NCI-H2107 (cell line): ENCODE data around the gene DND1.
"Not testable (repeated sequence)": the region's sequence is repeated elsewhere in the genome, so short reads cannot be mapped to it uniquely, and the experiment has no call there.

Experiments used
- DNase-seq: peaks from one replicate; lab custom pipeline; 2025; lab: John Stamatoyannopoulos, UW

The DND1 gene

GRCh38 chr5:140673187-140673976, at the start of gene DND1:
Gene DND1 (minus strand): TSS chr5:140673576. CDS start chr5:140673542, 34 bp downstream.
- no peak for DNase-seq

- DNase-seq, result not testable (repeated sequence)
Measured at GRCh38 chr5:140721395-140721794, 48.0 kb upstream of the DND1 start.

DNA sequence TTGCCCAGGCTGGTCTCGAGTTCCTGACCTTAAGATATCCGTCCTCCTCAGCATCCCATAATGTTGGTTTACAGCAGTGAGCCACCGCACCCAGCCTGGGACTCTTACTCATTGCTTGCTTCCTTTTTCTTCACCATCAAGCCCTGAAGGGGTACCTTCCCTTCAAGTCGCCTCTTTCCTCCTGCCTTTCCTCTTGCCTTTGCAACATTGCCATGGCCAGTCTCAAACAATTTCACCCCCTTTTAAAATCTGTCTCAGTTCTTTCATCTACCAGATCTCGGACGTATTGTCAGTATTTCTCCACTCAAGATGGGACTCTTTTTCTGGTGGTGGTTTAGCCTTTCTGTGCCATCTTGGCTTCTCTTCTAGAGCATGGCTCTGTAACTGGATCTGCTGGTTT, 47.4 kb upstream of the DND1 start:
- not testable (repeated sequence) for DNase-seq

- no peak for DNase-seq
Measured at GRCh38 chr5:140718266-140718592, 44.9 kb upstream of the DND1 start.

DNA sequence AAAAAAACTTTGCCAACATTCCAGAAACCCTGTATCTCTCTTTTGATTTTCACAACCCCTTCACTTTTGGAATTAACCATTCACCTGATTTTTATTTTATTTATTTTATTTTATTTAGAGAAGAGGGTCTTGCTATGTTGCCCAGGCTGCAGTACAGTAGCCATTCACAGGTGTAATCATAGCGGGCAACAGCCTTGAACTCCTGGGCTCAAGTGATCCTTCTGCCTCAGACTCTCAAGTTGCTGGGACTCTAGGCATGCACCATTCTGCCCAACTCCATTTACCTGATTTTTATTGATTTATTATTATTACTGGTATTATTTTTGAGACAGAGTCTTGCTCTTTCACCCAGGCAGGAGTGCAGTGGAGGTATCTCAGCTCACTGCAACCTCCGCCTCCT, 42.9 kb upstream of the DND1 start:
- not testable (repeated sequence) for DNase-seq

DNA sequence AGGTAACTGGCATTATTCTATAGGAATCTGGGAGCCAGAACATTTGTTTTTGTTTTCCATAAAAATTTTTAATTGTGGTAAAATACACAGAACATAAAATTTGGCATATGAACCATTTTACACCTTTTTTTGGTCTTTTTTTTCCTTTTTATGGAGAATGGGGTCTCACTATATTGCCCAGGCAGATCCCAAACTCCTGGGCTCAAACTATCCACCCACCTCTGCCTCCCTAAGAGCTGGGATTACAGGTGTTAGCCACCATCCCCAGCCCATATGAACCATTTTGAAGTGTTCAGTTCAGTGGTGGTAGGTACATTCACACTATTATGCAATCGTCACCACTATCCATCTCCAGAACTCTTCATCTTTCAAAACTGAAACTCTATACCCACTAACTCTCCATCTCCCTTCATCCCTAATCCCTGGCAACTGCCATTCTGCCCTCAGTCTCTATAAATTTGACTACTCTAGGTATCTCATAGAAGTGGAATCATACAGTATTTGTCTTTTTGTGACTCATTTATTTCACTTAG, 40.3 kb upstream of the DND1 start:
- no peak for DNase-seq

DNA sequence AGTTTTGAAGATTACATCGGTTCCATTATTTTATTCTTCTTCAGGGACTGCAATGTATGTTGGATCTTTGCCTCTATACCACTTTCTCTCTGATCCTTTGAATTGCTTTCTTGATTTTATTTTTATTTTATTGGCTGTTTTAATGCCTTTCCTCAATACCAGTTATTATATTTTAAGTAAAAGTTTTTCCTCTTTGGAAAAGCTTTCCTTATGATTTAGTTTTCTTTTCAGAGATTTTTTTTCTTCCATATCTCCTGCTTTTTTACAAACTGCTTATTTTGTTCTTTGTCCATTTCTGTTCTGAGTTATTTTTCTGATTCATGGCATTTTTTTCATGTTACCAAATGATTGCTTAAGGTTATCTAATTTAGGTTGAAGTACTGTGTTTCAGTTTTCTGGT, 38.4 kb upstream of the DND1 start:
- no peak for DNase-seq

GRCh38 chr5:140710899-140711552, 37.6 kb upstream of the DND1 start:
- peak; percentile 69 for DNase-seq

- not testable (repeated sequence) for DNase-seq
Measured at GRCh38 chr5:140708787-140709186, 35.4 kb upstream of the DND1 start.

- no peak for DNase-seq
Measured at GRCh38 chr5:140707812-140708211, 34.4 kb upstream of the DND1 start.

DNA sequence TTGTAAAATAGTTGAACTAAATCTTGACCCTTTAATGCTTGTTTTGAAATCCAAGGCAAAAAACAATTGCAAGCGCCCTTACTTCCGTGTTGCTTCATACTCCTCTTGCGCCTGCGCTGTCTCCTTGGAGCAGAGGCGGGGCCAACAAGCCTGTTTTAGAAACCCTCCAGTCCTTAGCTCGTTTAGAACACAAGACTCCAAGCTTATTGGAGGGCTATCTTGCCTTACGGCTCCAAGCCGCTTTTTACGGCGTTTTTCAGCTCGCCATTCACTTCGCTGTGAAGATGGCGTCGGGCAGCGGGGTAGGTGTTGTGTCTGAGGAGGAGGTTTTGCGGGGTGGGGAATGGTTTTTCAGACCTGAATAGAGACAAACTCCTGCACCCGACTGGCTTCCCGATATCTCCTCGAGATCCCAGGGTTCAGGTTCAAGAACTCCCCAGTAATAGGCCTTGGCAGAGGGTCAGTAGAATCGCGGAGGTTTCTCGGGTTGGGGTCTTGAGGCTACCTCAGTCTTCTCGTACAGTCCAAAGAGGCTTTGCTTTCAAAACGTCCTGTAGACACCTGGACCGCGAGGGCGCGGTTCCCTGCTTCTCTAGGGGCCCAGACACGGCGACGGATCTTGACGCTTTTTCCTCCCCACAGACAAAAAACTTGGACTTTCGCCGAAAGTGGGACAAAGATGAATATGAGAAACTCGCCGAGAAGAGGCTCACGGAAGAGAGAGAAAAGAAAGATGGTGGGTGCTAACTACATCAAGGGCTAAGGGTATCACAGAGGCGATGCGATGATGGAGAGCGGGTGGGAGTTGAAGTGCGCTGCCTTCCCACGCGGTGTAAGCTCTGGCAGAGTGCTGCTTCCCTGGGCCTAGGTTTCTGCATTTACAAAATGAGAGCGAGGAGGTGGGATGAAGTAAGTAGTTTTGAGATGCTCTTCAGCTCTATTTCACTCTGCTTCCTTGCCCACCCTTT, 27.1 kb upstream of the DND1 start, which contains the start of gene ZMAT2:
TSS of gene ZMAT2 (plus strand) at position 271 of the 968 bp plus-strand sequence. CDS start at position 285, 14 bp downstream.
- peak; percentile 79 for DNase-seq

- DNase-seq, result no peak
Measured at GRCh38 chr5:140696891-140697492, 23.6 kb upstream of the DND1 start.

DNA sequence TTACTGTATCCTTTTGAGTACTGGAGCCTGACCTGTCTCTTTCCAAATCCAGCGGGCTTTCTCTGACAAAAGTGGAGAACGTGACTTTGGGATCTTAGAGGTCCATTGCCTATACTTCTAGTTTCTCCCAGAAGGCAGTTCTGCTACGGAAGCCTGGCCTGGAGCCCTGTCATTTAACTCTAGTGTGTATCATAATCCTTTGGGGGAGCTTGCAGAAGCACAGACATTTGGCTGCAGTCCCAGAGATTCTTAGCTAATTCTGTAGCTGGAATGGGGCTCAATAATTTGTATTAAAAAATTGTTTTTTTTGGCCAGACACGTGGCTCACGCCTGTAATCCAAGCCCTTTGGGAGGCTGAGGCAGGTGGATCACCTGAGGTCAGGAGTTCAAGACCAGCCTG, 20.9 kb upstream of the DND1 start:
- DNase-seq, result no peak

GRCh38 chr5:140690941-140691924, 17.9 kb upstream of the DND1 start, which contains the start of the genes HARS1 and HARS2:
Gene HARS1 (minus strand): TSS chr5:140691370. CDS start chr5:140691304, 66 bp downstream.
Gene HARS2 (plus strand): TSS chr5:140691455. CDS start chr5:140691649, 194 bp downstream.
- DNase-seq, result peak; percentile 79

- DNase-seq, result no peak
Measured at GRCh38 chr5:140690376-140690932, 17.1 kb upstream of the DND1 start.

GRCh38 chr5:140678993-140679392, 5.6 kb upstream of the DND1 start:
- DNase-seq, result no peak

- DNase-seq, result no peak
Measured at GRCh38 chr5:140677947-140678346, 4.6 kb upstream of the DND1 start.

GRCh38 chr5:140674629-140675028, 1.3 kb upstream of the DND1 start:
- no peak for DNase-seq

- no peak for DNase-seq
Measured at GRCh38 chr5:140674211-140674610, 835 bp upstream of the DND1 start.
